Mucosa of rectum (tissue), 2 donors: ENCODE measurements around the gene ASB9.
"Not testable (repeated sequence)": the region's sequence is repeated elsewhere in the genome, so short reads cannot be mapped to it uniquely, and the experiment has no call there.

ENCODE experiments used
- H3K27ac ChIP-seq, 2 donors: one replicate each; pipeline ENCODE4 v1.7.0; 2013; ENCODE audit warnings: inconsistent platforms in 2 of 2, low read depth in 2 of 2, low read length in 2 of 2
- H3K27me3 ChIP-seq, 2 donors: one replicate each; pipeline ENCODE4 v1.7.0; 2013; ENCODE audit warnings: low read length in 2 of 2; ENCODE audit not compliant: control insufficient read depth in 2 of 2, insufficient read depth in 2 of 2
- H3K36me3 ChIP-seq, 2 donors: one replicate each; pipeline ENCODE4 v1.7.0; 2013; ENCODE audit warnings: low read length in 2 of 2; ENCODE audit not compliant: control insufficient read depth in 2 of 2, insufficient read depth in 2 of 2
- H3K4me1 ChIP-seq, 2 donors: one replicate each; pipeline ENCODE4 v1.7.0; 2013; ENCODE audit warnings: low read length in 2 of 2, mild to moderate bottlenecking in 1 of 2; ENCODE audit not compliant: control insufficient read depth in 2 of 2, insufficient read depth in 2 of 2
- H3K4me3 ChIP-seq, 2 donors: one replicate each; pipeline ENCODE4 v1.7.0; 2013; ENCODE audit warnings: low read length in 2 of 2
- H3K9ac ChIP-seq, 2 donors: one replicate each; pipeline ENCODE4 v1.7.0; 2013; ENCODE audit warnings: low read length in 2 of 2, low read depth in 1 of 2, mild to moderate bottlenecking in 1 of 2
- H3K9me3 ChIP-seq, 2 donors: one replicate each; pipeline ENCODE4 v1.7.0; 2013; ENCODE audit warnings: low read length in 2 of 2; ENCODE audit not compliant: control insufficient read depth in 2 of 2
- donor health status: healthy.
- donor health status: Normal muscosa, but diverticular disease.

Gene ASB9

DNA sequence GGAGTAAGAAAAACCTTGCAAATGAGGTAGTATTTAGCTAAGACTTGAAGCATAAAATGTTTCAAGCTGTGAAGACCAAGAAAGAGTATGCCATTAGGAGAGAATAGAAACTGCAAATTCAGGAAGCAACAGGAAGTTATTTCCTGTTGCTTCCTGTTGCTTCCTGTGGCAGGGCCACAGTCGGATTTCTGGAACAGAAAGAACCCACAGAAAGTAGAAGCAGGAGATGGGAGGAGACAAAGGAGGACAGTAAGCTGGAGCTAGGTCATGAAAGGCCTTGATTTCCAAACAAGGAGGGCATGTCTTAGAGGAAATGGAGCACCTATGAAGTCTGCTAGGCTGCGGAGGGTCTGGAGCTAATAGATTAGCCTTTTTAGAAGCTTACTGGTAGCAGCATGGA is 28.3 kb upstream of the ASB9 start:
- Histone ChIP-seq H3K9ac (no peak overlapping the region), H3K9me3 (no peaks in the 10 kb centered on the region)

DNA sequence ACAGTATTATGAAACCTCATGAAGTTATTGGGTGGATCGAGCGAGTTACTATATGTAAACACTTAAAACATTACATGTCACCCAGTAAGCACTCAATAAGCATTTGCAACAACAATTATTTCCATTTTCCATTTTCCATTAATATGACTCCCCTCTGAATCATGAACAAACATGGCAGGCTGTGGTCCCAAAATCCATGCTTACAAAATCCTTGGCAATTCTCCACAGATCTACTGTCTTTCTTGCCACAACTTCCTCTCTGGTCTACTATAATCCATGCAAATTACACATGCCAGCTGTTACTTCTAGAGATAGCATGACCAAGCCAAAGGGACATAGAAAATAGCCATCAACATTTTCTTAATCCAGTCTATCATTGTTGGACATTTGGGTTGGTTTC is 23.6 kb upstream of the ASB9 start:
- no peak overlapping the region for H3K4me3 ChIP-seq
- no peaks in the 10 kb centered on the region for H3K27me3 ChIP-seq
- no peaks in the 10 kb centered on the region for H3K9me3 ChIP-seq
- H3K9ac ChIP-seq, result no peak overlapping the region
- H3K27ac ChIP-seq, result no peak overlapping the region
- no peaks in the 10 kb centered on the region for H3K4me1 ChIP-seq
- H3K36me3 ChIP-seq, result no peaks in the 10 kb centered on the region

More for the DNA sequence above, 28.3 kb upstream of the ASB9 start:
- Histone ChIP-seq H3K27me3 (no peaks in the 10 kb centered on the region), H3K4me1 (peaks cover 4 to 5% of the 10 kb centered on the region in 2 donors), H3K27ac (peak overlapping the region in 1 of 2 donors; percentile 6), H3K36me3 (no peaks in the 10 kb centered on the region), H3K4me3 (no peak overlapping the region)

DNA sequence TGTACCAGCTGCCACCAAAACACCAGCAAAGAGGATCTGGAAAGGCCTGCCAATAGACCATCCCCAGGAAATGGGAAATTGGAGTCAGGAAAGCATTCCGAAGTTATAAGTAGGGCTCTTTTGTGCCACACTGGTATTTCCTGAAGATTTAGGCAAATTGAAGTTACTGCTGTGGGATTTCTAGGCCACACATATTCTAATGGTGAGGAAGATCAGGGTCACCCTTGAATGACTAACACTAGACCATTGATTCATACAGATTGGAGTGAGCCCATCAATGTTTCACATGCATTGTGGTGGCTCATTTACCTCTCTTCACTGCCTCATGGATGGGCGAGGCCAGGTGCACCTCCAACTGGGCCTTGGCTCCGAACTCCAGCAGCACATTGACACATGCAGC is 23.0 kb upstream of the ASB9 start:
- Histone ChIP-seq H3K9me3 (no peaks in the 10 kb centered on the region), H3K27me3 (no peaks in the 10 kb centered on the region), H3K9ac (no peak overlapping the region), H3K27ac (no peak overlapping the region), H3K4me1 (no peaks in the 10 kb centered on the region), H3K36me3 (no peaks in the 10 kb centered on the region), H3K4me3 (no peak overlapping the region)

DNA sequence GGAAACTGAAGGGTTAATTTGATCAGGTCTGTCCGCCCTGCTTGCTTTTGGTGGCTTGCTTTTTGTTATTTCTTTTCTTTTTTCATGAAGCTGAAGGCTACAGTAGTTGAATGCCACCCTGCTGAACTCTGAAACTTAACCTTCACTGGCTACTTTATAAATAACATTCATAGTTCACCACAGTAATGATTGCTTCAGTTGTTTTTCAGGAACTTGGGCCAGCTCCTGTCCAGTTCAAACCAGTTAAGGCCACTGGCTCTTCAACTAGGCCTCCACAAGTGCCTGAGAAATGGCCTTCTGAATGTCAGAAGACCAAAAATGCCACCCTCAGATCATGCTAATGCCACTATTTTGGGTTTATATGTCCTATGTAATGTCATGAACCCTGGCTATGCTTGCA is 7.7 kb upstream of the ASB9 start:
- Histone ChIP-seq H3K9ac (no peak overlapping the region), H3K27ac (no peak overlapping the region), H3K4me3 (no peak overlapping the region), H3K27me3 (peaks cover 0 to 2% of the 10 kb centered on the region in 2 donors), H3K9me3 (no peaks in the 10 kb centered on the region), H3K36me3 (no peaks in the 10 kb centered on the region), H3K4me1 (no peaks in the 10 kb centered on the region)

DNA sequence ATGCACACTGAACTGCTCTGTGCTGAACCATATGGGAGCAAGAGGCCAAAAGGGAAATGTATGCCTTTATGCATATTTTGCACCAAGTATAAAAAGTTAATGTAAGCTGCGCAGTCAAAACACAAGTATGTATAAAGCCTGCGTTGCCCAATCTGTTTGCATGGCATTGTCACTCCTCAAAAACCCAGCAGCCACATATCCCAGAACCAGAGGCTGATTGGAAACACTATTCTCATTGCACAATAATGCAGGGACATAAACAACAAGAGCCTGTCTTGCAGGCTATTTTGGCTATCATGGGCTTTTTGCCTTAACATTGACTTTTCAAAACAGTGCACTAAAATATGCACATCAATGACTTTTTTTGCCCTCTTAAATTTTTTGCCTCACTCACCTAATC is 5.1 kb upstream of the ASB9 start:
- no peaks in the 10 kb centered on the region for H3K9me3 ChIP-seq
- no peak overlapping the region for H3K27ac ChIP-seq
- H3K4me1 ChIP-seq, result no peaks in the 10 kb centered on the region
- no peak overlapping the region for H3K4me3 ChIP-seq
- H3K36me3 ChIP-seq, result no peaks in the 10 kb centered on the region
- peaks cover 0 to 3% of the 10 kb centered on the region in 2 donors for H3K27me3 ChIP-seq
- no peak overlapping the region for H3K9ac ChIP-seq

DNA sequence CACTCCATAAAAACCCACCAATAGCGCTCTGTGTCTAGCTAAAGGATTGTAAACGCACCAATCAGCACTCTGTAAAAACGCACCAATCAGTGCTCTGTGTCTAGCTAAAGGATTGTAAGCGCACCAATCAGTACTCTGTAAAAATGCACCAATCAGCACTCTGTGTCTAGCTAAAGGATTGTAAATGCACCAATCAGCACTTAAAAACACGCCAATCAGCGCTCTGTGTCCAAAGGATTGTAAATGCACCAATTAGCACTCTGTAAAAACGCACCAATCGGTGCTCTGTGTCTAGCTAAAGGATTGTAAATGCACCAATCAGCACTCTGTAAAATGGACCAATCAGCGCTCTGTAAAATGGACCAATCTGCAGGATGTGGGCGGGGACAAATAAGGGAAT is 3.4 kb upstream of the ASB9 start:
- H3K27me3 ChIP-seq, H3K4me1 ChIP-seq, H3K4me3 ChIP-seq, H3K9ac ChIP-seq, H3K27ac ChIP-seq, H3K9me3 ChIP-seq, H3K36me3 ChIP-seq: not testable (repeated sequence)

DNA sequence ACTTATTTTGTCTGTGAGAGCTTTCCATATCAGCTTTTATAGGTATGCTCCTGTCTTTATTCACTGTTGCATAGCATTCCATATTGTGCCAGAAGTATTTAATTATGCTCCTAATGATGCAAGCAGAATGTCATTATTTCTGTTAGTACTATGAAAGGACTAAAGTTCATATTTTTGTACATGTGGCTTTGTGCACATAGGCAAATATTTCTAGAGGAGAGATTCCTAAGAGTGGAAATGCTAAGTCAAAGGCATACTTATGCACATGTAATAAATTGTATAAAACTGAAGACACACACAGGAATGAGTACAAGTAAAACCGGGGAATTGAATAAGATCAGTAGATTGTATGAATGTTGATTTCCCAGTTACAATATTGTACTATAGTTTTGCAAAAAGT is 1.9 kb upstream of the ASB9 start:
- no peaks in the 10 kb centered on the region for H3K36me3 ChIP-seq
- peaks cover 0 to 3% of the 10 kb centered on the region in 2 donors for H3K27me3 ChIP-seq
- H3K4me1 ChIP-seq, result no peaks in the 10 kb centered on the region

DNA sequence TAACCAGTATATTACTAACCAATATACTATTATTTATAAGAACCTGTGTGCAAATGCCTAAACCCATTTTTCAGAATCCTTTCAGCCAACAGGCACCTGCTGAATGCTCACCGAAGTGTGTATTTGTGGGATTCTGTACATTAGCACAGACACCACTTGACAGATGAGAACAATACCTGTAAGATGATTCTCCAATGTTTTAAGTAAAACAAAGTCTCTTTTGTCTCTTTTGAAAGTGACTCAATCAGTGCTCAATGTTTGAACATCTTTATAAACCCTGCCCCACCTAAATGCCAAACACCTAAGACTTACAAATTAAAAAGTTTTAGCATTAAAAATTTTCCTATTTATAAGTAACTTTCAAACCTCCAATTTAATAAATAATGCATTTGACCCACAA is 763 bp downstream of the ASB9 start:
- Histone ChIP-seq H3K36me3 (no peaks in the 10 kb centered on the region), H3K27ac (no peak overlapping the region), H3K4me1 (no peaks in the 10 kb centered on the region), H3K9me3 (no peaks in the 10 kb centered on the region), H3K4me3 (no peak overlapping the region), H3K27me3 (peaks cover 0 to 3% of the 10 kb centered on the region in 2 donors), H3K9ac (no peak overlapping the region)

More for the DNA sequence above, 1.9 kb upstream of the ASB9 start:
- Histone ChIP-seq H3K9me3 (no peaks in the 10 kb centered on the region), H3K4me3 (no peak overlapping the region), H3K27ac (no peak overlapping the region), H3K9ac (no peak overlapping the region)

DNA sequence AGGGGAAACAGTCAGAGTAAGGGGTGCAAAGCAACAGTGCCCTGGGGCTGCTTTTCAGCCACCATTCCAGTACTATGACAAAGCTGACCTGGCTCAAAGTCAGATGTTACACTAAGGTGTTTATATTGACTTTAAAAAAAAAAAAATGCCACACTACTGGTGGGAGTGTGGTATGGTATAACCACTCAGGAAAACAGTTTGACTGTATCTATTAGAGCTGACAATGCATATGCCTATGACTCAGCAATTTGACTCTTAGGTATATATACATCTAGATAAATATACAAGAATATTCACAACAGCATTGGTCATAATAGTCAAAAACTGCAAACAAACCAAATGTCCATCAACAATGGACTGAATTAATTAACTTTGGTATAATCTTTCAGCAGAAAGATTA is 15.0 kb downstream of the ASB9 start:
- H3K9me3 ChIP-seq, result no peaks in the 10 kb centered on the region
- H3K4me1 ChIP-seq, result no peaks in the 10 kb centered on the region
- H3K27ac ChIP-seq, result no peak overlapping the region
- no peaks in the 10 kb centered on the region for H3K27me3 ChIP-seq
- no peaks in the 10 kb centered on the region for H3K36me3 ChIP-seq
- H3K4me3 ChIP-seq, result no peak overlapping the region
- no peak overlapping the region for H3K9ac ChIP-seq

DNA sequence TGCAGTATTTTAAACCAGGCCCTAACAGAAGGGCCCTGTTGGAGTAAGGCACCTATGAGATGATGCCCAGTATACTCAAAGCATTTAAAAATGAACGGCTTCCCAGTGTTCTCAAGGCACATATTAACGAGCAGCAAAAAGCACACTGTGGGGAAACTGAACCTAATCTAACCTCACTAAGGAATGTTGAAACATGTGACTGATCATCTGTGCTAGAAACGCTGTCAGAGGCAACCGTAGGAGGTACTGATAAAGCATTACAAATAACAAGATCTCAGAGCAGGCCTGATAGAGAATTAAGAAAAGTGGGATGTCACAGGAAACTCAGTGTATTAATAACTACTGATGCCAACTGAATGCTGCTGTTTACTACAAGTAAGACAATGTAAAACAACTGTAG is 24.0 kb downstream of the ASB9 start:
- no peaks in the 10 kb centered on the region for H3K36me3 ChIP-seq
- peaks cover 0 to 4% of the 10 kb centered on the region in 2 donors for H3K27me3 ChIP-seq
- no peaks in the 10 kb centered on the region for H3K4me1 ChIP-seq
- H3K27ac ChIP-seq, result no peak overlapping the region
- no peaks in the 10 kb centered on the region for H3K9me3 ChIP-seq
- H3K9ac ChIP-seq, result no peak overlapping the region
- no peak overlapping the region for H3K4me3 ChIP-seq

DNA sequence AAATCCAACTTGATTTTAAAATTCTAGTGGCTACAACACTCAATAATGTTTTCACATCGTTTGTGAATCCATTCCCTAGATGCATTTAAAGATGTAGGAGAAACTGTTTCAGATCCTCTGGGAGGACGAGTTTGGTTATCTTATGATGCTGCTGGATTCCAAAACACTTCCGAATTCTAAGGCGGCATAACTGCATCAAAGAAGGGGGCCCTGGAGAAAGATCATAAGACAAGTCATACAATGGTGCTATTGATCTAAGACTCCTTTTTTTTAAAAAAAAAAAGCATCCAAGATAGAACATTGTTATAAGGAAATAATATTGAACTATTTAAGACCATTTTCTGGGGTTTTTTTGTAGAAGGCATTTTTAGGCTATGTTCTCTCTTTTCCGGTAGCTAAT is 25.5 kb downstream of the ASB9 start:
- no peaks in the 10 kb centered on the region for H3K36me3 ChIP-seq
- no peaks in the 10 kb centered on the region for H3K4me1 ChIP-seq
- H3K27me3 ChIP-seq, result peaks cover 0 to 4% of the 10 kb centered on the region in 2 donors
- H3K27ac ChIP-seq, result no peak overlapping the region
- no peaks in the 10 kb centered on the region for H3K9me3 ChIP-seq
- H3K9ac ChIP-seq, result no peak overlapping the region
- H3K4me3 ChIP-seq, result no peak overlapping the region
